ENCODE measurements around the gene MZF1.
"Not testable (repeated sequence)": the region's sequence is repeated elsewhere in the genome, so short reads cannot be mapped to it uniquely, and the experiment has no call there.

The MZF1 gene

GRCh38 chr19:58554494-58555368 is 18.4 kb downstream of the MZF1 start, which contains the start of gene CHMP2A:
Gene CHMP2A (minus strand): TSS chr19:58555105. CDS start chr19:58554212, 893 bp downstream.
- DNase-seq, result no peak

GRCh38 chr19:58553799-58554493 is 19.2 kb downstream of the MZF1 start:
- DNase-seq, result no peak

- no peak for DNase-seq
These were observed 20.5 kb downstream of the MZF1 start for GRCh38 chr19:58552655-58553054.

GRCh38 chr19:58551577-58552471 is 21.3 kb downstream of the MZF1 start:
- no peak for DNase-seq

- DNase-seq, result no peak
These were observed 22.0 kb downstream of the MZF1 start for GRCh38 chr19:58551123-58551497.

GRCh38 chr19:58550362-58551122 is 22.6 kb downstream of the MZF1 start:
- DNase-seq, result no peak

GRCh38 chr19:58549664-58550361 is 23.3 kb downstream of the MZF1 start:
- DNase-seq, result no peak

- DNase-seq, result no peak
These were observed 24.1 kb downstream of the MZF1 start for GRCh38 chr19:58548859-58549663.

GRCh38 chr19:58547323-58548312 is 25.5 kb downstream of the MZF1 start:
- DNase-seq, result no peak

- DNase-seq, result no peak
These were observed 27.1 kb downstream of the MZF1 start for GRCh38 chr19:58546019-58546530.

- no peak for DNase-seq
These were observed 27.7 kb downstream of the MZF1 start for GRCh38 chr19:58545286-58546018.

- no peak for DNase-seq
These were observed 28.4 kb downstream of the MZF1 start for GRCh38 chr19:58544591-58545285.

GRCh38 chr19:58543826-58544590 is 29.1 kb downstream of the MZF1 start, which contains the start of gene TRIM28:
Gene TRIM28 (plus strand): TSS chr19:58544064. CDS start chr19:58544758, 694 bp downstream.
- DNase-seq, result no peak

- not testable (repeated sequence) for DNase-seq
These were observed 30.3 kb downstream of the MZF1 start for GRCh38 chr19:58542641-58543372.

- DNase-seq, result not testable (repeated sequence)
These were observed 34.0 kb downstream of the MZF1 start for GRCh38 chr19:58539169-58539559.

Data from NCI-H2081 treated with DMSO at 0.1 percent for 48 hours (cell line).